GM12878 (cell line): Measurements from ENCODE around the gene DCP1A. TPM values are rescaled to one million over a fixed set of nuclear protein-coding genes. Genes with fewer than 3 reads are reported as not detected.

Experiments
- ATAC-seq: fragments of 200-7000 bp; cut with Tn5 transposase; 3 replicates; pipeline ENCODE4 v1.9.1; 2020; ENCODE audit warnings: mild to moderate bottlenecking, moderate library complexity
- BruUV-seq: library from RNA; stranded (reverse); fragments of 400-500 nt; replicated peaks from 2 replicates; lab custom pipeline; 2021; lab: Mats Ljungman, UMichigan
- CTCF ChIA-PET: fragments of 300-600 bp; sonication (Branson Sonifier 250); formaldehyde crosslinking; extraction: SDS; loops from one replicate; lab custom pipeline; 2021; ENCODE audit warnings: inconsistent platforms; lab: Yijun Ruan, JAX
- POLR2A ChIA-PET: fragments of 350-600 bp; formaldehyde crosslinking; extraction: SDS; loops from one replicate; lab custom pipeline; 2021; ENCODE audit warnings: inconsistent platforms; lab: Charles Lee
- RAD21 ChIA-PET: fragments of 300-600 bp; sonication (Branson Sonifier 250); formaldehyde crosslinking; loops from one replicate; lab custom pipeline; 2023; ENCODE audit warnings: antibody characterized with exemption; ENCODE audit not compliant: unreplicated experiment; lab: Charles Lee
- SMC1A ChIA-PET: fragments of 300-600 bp; sonication (Branson Sonifier 250); formaldehyde crosslinking; loops from one replicate; lab custom pipeline; 2023; ENCODE audit not compliant: unreplicated experiment, uncharacterized antibody; lab: Charles Lee
- DNase-seq: peaks from one replicate; pipeline ENCODE4 v3.0.0-alpha.2; 2011; ENCODE audit warnings: low read depth, low spot score
- FAIRE-seq: peaks from 3 replicates; lab custom pipeline; 2011; peaks lifted over from hg19 to GRCh38; lab: Jason Lieb, UNC
- H2AFZ ChIP-seq: 2 replicates; pipeline ENCODE4 v1.6.0; 2011; ENCODE audit warnings: low read depth, low read length, control low read depth; ENCODE audit not compliant: control insufficient read depth
- H3K27ac ChIP-seq: 2 replicates; pipeline ENCODE4 v1.5.1; 2011; ENCODE audit warnings: control low read depth; ENCODE audit not compliant: control insufficient read depth, insufficient read depth
- H3K27me3 ChIP-seq, 2 experiments: replicated peaks in 1 of 2; 2 replicates each; pipeline versions ENCODE4 v1.6.0 to v1.6.1; 2011; ENCODE audit warnings: low read length in 1 of 2; ENCODE audit not compliant: control insufficient read depth in 2 of 2, insufficient read depth in 2 of 2
- H3K36me3 ChIP-seq, 2 experiments: 2 replicates each; pipeline ENCODE4 v1.5.1; 2011; ENCODE audit warnings: low read length in 1 of 2; ENCODE audit not compliant: control insufficient read depth in 2 of 2, insufficient read depth in 2 of 2
- H3K4me1 ChIP-seq: 2 replicates; pipeline ENCODE4 v1.6.1; 2011; ENCODE audit warnings: mild to moderate bottlenecking, low read length, moderate library complexity, mixed read lengths; ENCODE audit not compliant: control insufficient read depth, insufficient read depth
- H3K4me2 ChIP-seq: 2 replicates; pipeline ENCODE4 v1.6.0; 2011; ENCODE audit warnings: control low read depth; ENCODE audit not compliant: control insufficient read depth, insufficient read depth
- H3K4me3 ChIP-seq: fragments of 200-600 bp; sonication (generic); 2 replicates; pipeline ENCODE4 v1.5.1; 2016
- H3K79me2 ChIP-seq: 2 replicates; pipeline ENCODE4 v1.6.0; 2011; ENCODE audit warnings: low read length; ENCODE audit not compliant: control insufficient read depth, insufficient read depth
- H3K9ac ChIP-seq: 2 replicates; pipeline ENCODE4 v1.8.0; 2011; ENCODE audit warnings: low read length, control low read depth, mixed read lengths; ENCODE audit not compliant: control insufficient read depth, insufficient read depth
- H3K9me3 ChIP-seq: replicated peaks from 3 replicates; pipeline ENCODE4 v1.5.1; 2011; ENCODE audit warnings: mild to moderate bottlenecking, low read length; ENCODE audit not compliant: control insufficient read depth, insufficient read depth
- H4K20me1 ChIP-seq: 2 replicates; pipeline ENCODE4 v1.6.0; 2011; ENCODE audit not compliant: control insufficient read depth, insufficient read depth
- CBX3 ChIP-seq: fragments of 200-600 bp; sonication (generic); IDR thresholded peaks from 2 replicates; pipeline ENCODE4 v1.6.1; 2016; ENCODE audit warnings: low read depth, borderline replicate concordance
- CHD1 ChIP-seq: IDR thresholded peaks from 2 replicates; pipeline ENCODE4 v1.6.1; 2012; ENCODE audit warnings: low read depth, low read length, improper control_type of control experiment
- CTCF ChIP-seq, 3 experiments: IDR thresholded peaks in 2 of 3; conservative IDR thresholded peaks in 1 of 3; 2 replicates each; pipeline ENCODE4 v1.5.1; 2011; ENCODE audit warnings: low read depth in 3 of 3, low read length in 3 of 3, mild to moderate bottlenecking in 3 of 3, control low read depth in 2 of 3, moderate library complexity in 2 of 3, inconsistent platforms in 1 of 3, mixed read lengths in 1 of 3; ENCODE audit not compliant: control insufficient read depth in 2 of 3, insufficient read depth in 1 of 3; ENCODE audit errors: extremely low read depth in 1 of 3
- MEF2B ChIP-seq: fragments of 450-650 bp; IDR thresholded peaks from 2 replicates; pipeline ENCODE4 v1.6.1; 2018; ENCODE audit warnings: mild to moderate bottlenecking, moderate library complexity; ENCODE audit not compliant: partially characterized antibody, poor library complexity, severe bottlenecking
- POLR2AphosphoS2 ChIP-seq: IDR thresholded peaks from 2 replicates; pipeline ENCODE4 v1.6.1; 2011; ENCODE audit warnings: low read depth, mild to moderate bottlenecking, low read length, improper control_type of control experiment, moderate library complexity
- RAD51 ChIP-seq: fragments of 450-650 bp; IDR thresholded peaks from 2 replicates; pipeline ENCODE4 v1.6.1; 2016; ENCODE audit warnings: moderate library complexity, mild to moderate bottlenecking, inconsistent platforms
- SREBF1 ChIP-seq: IDR thresholded peaks from 2 replicates; pipeline ENCODE4 v1.6.1; 2012; ENCODE audit warnings: mild to moderate bottlenecking, low read length
- SUPT20H ChIP-seq: IDR thresholded peaks from 2 replicates; pipeline ENCODE4 v1.6.1; 2011; ENCODE audit warnings: low read depth, mild to moderate bottlenecking, low read length, moderate library complexity, borderline replicate concordance; ENCODE audit not compliant: control insufficient read depth
- YBX1 ChIP-seq: fragments of 450-650 bp; IDR thresholded peaks from 2 replicates; pipeline ENCODE4 v1.6.1; 2016; ENCODE audit warnings: antibody characterized with exemption
- WGBS: methylation state at CpG from one replicate; pipeline ENCODE4 v1.1.6; 2016; ENCODE audit warnings: low lambda C conversion rate; ENCODE audit not compliant: insufficient replicate concordance, insufficient coverage; ENCODE audit errors: missing lambda C conversion rate; 5-methylcytosine and 5-hydroxymethylcytosine counted together
- in situ Hi-C: fragments of 300-500 bp; cut with MboI; formaldehyde crosslinking; loops from 9 replicates; pipeline ENCODE4 v1.14.3; 2018; ENCODE audit warnings: mixed read lengths
- intact Hi-C: fragments of 100-400 bp; cut with micrococcal nuclease; formaldehyde crosslinking; loops from one replicate; pipeline ENCODE4 v1.14.2; 2022; ENCODE audit not compliant: unreplicated experiment
- polyA plus RNA-seq, 11 experiments: library from polyadenylated mRNA; depleted of rRNA in 4 of 11; unstranded in 6 of 11; stranded (reverse) in 5 of 11; fragments of >200 nt; fragmentation: Nextera tagmentation in 4 of 11; fragmentation: Illumina TruSeq in 1 of 11; extraction: Ambion mirVana in 4 of 11; extraction: Trizol in 1 of 11; gene quantifications; 1 replicate in 1 of 11; 2 replicates in 10 of 11; pipeline versions ENCODE4 v1.2.1 to v1.2.3, GENCODE V29; 2011 to 2016; ENCODE audit warnings: inconsistent platforms in 2 of 11, missing spikeins in 2 of 11, low read depth in 1 of 11
- total RNA-seq, 4 experiments: library from RNA; depleted of rRNA in 3 of 4; stranded (reverse); fragments of >200 nt in 3 of 4; fragmentation: Illumina TruSeq in 1 of 4; extraction: Trizol in 1 of 4; gene quantifications; 2 replicates each; pipeline versions ENCODE4 v1.2.1 to v1.2.3, GENCODE V29; 2013 to 2021
- TF ChIP-seq, protein P1 (sequence below): fragments of 450-650 bp; conservative IDR thresholded peaks from 2 replicates; pipeline ENCODE4 v1.6.1; 2017; ENCODE audit warnings: mild to moderate bottlenecking, moderate library complexity

DCP1A gene
- total and polyA plus RNA-seq, 10 of the 15 experiments (the other 5 are each of a cell fraction or from before 2014, with no cell fraction given): 12.5 to 34.6 (median 16.3) TPM

DNA sequence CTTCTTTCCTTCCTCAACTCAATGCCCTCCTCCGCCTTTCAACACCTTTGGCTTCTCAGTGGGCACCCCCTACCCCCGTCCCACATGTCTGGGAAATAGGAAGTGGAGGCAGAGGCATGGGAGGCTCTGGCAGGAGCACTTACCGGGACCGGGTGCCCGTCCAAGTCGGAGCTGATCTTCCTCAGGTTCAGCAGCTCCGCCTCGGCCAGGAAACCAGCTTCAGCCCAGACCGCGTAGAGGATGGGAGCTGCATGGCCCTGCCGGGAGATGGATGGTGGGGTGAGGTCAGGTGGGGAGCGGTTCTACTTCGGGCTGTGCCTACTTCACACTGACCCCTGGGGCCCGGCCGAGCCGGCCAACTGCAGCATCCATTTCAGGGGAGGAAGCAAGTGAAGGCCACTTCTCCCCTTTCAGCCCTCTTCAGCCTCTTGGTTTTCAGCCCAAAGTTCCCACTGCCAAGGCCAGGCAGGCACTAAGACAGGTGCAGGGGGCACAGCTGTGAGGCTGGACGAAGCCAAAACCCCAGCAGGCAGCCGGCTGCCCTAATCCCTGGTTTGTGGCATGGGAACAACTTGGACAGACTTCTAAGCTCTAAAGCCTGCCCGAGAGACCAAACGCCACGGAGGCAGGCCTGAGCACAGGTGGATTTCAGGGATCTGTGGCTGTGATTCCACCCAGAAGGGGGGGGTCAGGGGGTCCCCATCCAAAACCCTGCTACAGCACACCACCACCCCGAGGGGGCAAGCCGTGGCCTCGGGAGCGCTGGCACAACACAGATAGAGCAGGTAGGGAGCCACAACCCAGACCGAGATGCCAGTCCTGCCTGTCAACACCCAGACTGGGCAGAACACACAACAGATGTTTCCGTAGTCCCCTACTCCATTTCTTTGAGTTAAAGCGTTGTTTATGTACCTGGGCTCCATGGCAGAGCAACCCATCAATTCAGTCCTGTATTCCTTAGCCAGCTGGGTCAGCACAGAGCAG is 106.1 kb downstream of the DCP1A start:
- intact Hi-C loops (no loop called here), in situ Hi-C loops (no loop called here)
- WGBS: 88% methylated on average over 28 of the region's 28 CpGs
- BruUV-seq: no TSS peak
- Histone ChIP-seq H3K27me3 (no peaks in the 10 kb centered on the region), H3K9ac (no peak overlapping the region), H3K4me3 (no peak overlapping the region), H4K20me1 (peaks cover 3% of the 10 kb centered on the region; the same call in 1 of the 2 replicates), H3K4me1 (no peaks in the 10 kb centered on the region), H3K4me2 (no peak overlapping the region), H3K36me3 (peaks cover 25 to 47% of the 10 kb centered on the region in 2 experiments), H3K9me3 (no peaks in the 10 kb centered on the region), H2AFZ (no peak overlapping the region), H3K27ac (no peak overlapping the region), H3K79me2 (peaks cover 33% of the 10 kb centered on the region)
- ChIA-PET CTCF (interaction anchor here (0.6 kb wide), 1 partner anchor 48 kb away, joined by 4 read pairs; no protein-coding TSS in a partner anchor), SMC1A (no interaction called here), RAD21 (no interaction called here), POLR2A (interaction anchor here (0.5 kb wide), 1 partner anchor 93 kb away, joined by 3 read pairs; no protein-coding TSS in a partner anchor)
- TF ChIP-seq SREBF1 (no peak), CBX3 (no peak), CHD1 (no peak), POLR2AphosphoS2 (no peak), CTCF (IDR thresholded peaks at IDR 0.05 in 2 of 3, conservative IDR thresholded peaks at IDR 0.05 in 1 of 3; ENCODE audit: control insufficient read depth in 2 of 3, extremely low read depth in 1 of 3, insufficient read depth in 1 of 3, low read depth in 3 of 3, low read length in 3 of 3) (no peak), SUPT20H (no peak), YBX1 (no peak), MEF2B (no peak), RAD51 (no peak)
- TF ChIP-seq, protein P1, sequence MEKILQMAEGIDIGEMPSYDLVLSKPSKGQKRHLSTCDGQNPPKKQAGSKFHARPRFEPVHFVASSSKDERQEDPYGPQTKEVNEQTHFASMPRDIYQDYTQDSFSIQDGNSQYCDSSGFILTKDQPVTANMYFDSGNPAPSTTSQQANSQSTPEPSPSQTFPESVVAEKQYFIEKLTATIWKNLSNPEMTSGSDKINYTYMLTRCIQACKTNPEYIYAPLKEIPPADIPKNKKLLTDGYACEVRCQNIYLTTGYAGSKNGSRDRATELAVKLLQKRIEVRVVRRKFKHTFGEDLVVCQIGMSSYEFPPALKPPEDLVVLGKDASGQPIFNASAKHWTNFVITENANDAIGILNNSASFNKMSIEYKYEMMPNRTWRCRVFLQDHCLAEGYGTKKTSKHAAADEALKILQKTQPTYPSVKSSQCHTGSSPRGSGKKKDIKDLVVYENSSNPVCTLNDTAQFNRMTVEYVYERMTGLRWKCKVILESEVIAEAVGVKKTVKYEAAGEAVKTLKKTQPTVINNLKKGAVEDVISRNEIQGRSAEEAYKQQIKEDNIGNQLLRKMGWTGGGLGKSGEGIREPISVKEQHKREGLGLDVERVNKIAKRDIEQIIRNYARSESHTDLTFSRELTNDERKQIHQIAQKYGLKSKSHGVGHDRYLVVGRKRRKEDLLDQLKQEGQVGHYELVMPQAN: no peak
- no peak for FAIRE-seq
- no peak for DNase-seq
- no peak for ATAC-seq
